T-helper 1 cell treated with Interleukin-12 subunit alpha and Interleukin-12 subunit beta and Interleukin-4 antibody, amounts not matched to agents 30 μg/mL and 1 μg/mL, for 36 hours (primary cell): ENCODE measurements around the gene BFSP2.
"Not testable (repeated sequence)": the region's sequence is repeated elsewhere in the genome, so short reads cannot be mapped to it uniquely, and the experiment has no call there.

Experiments used
- H3K27ac Mint-ChIP-seq: one replicate; pipeline ENCODE4 v1.8.0; 2021; ENCODE audit warnings: mild to moderate bottlenecking, mixed read lengths
- H3K27me3 Mint-ChIP-seq: one replicate; pipeline ENCODE4 v1.8.0; 2021; ENCODE audit warnings: low read depth, mixed read lengths
- H3K36me3 Mint-ChIP-seq: one replicate; pipeline ENCODE4 v1.8.0; 2021; ENCODE audit warnings: low read depth, mixed read lengths
- H3K4me1 Mint-ChIP-seq: one replicate; pipeline ENCODE4 v1.8.0; 2021; ENCODE audit warnings: low read depth, mixed read lengths
- H3K4me3 Mint-ChIP-seq: one replicate; pipeline ENCODE4 v1.8.0; 2021; ENCODE audit warnings: mild to moderate bottlenecking, moderate library complexity, mixed read lengths
- H3K9me3 Mint-ChIP-seq: one replicate; pipeline ENCODE4 v1.8.0; 2021; ENCODE audit warnings: mixed read lengths

The BFSP2 gene

GRCh38 chr3:133506215-133506901 lies 106.5 kb downstream of the BFSP2 start:
- peak overlapping the region; percentile 92 for H3K27ac Mint-ChIP-seq
- no peaks in the 10 kb centered on the region for H3K9me3 Mint-ChIP-seq

GRCh38 chr3:133509488-133509887 lies 109.6 kb downstream of the BFSP2 start:
- peaks cover 3% of the 10 kb centered on the region for H3K36me3 Mint-ChIP-seq
- no peak overlapping the region for H3K27ac Mint-ChIP-seq
- no peak overlapping the region for H3K4me3 Mint-ChIP-seq
- peaks cover 14% of the 10 kb centered on the region for H3K4me1 Mint-ChIP-seq
- H3K9me3 Mint-ChIP-seq, result no peaks in the 10 kb centered on the region
- H3K27me3 Mint-ChIP-seq, result no peaks in the 10 kb centered on the region

More at GRCh38 chr3:133506215-133506901, 106.5 kb downstream of the BFSP2 start:
- no peaks in the 10 kb centered on the region for H3K27me3 Mint-ChIP-seq
- H3K36me3 Mint-ChIP-seq, result peaks cover 3% of the 10 kb centered on the region
- H3K4me3 Mint-ChIP-seq, result peak overlapping the region; percentile 66
- H3K4me1 Mint-ChIP-seq, result peaks cover 14% of the 10 kb centered on the region

- H3K4me1 Mint-ChIP-seq, result no peaks in the 10 kb centered on the region
- H3K27ac Mint-ChIP-seq, result no peak overlapping the region
- no peak overlapping the region for H3K4me3 Mint-ChIP-seq
- no peaks in the 10 kb centered on the region for H3K27me3 Mint-ChIP-seq
- H3K9me3 Mint-ChIP-seq, result no peaks in the 10 kb centered on the region
- H3K36me3 Mint-ChIP-seq, result no peaks in the 10 kb centered on the region
Observed at GRCh38 chr3:133512416-133513089, 112.7 kb downstream of the BFSP2 start.

DNA sequence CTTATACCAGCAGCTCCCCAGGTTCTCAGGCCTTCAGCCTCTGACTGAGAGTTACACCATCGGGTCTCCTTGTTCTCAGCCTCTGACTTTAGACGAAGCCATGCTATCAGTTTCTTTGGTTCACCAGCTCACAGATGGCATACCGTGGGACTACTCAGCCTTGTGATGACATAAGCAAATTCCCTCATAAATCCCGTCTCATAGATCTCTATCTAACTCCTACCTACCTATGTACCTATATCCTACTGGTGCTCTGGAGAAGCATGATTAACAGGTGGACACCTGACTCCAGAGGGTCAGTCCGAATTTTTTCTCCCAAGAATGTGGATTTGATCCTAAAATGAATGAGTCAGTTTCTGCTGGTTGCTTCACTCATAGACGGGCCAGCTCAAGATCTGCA lies 114.6 kb downstream of the BFSP2 start:
- Mint-ChIP-seq H3K9me3 (no peaks in the 10 kb centered on the region), H3K4me1 (no peaks in the 10 kb centered on the region), H3K4me3 (no peak overlapping the region), H3K27ac (no peak overlapping the region), H3K36me3 (no peaks in the 10 kb centered on the region), H3K27me3 (no peaks in the 10 kb centered on the region)

GRCh38 chr3:133515127-133515526 lies 115.3 kb downstream of the BFSP2 start:
- Mint-ChIP-seq H3K36me3 (no peaks in the 10 kb centered on the region), H3K4me1 (no peaks in the 10 kb centered on the region), H3K9me3 (no peaks in the 10 kb centered on the region), H3K27me3 (no peaks in the 10 kb centered on the region), H3K27ac (no peak overlapping the region), H3K4me3 (no peak overlapping the region)

GRCh38 chr3:133520286-133520685 lies 120.4 kb downstream of the BFSP2 start:
- Mint-ChIP-seq H3K36me3 (no peaks in the 10 kb centered on the region), H3K27ac (no peak overlapping the region), H3K4me1 (no peaks in the 10 kb centered on the region), H3K9me3 (no peaks in the 10 kb centered on the region), H3K27me3 (no peaks in the 10 kb centered on the region), H3K4me3 (no peak overlapping the region)

- not testable (repeated sequence) for H3K27me3 Mint-ChIP-seq, H3K36me3 Mint-ChIP-seq, H3K4me1 Mint-ChIP-seq, H3K9me3 Mint-ChIP-seq, H3K27ac Mint-ChIP-seq, H3K4me3 Mint-ChIP-seq
Observed at GRCh38 chr3:133520938-133521337, 121.1 kb downstream of the BFSP2 start.

GRCh38 chr3:133521946-133522345 lies 122.1 kb downstream of the BFSP2 start:
- H3K4me1 Mint-ChIP-seq, result no peaks in the 10 kb centered on the region
- no peak overlapping the region for H3K4me3 Mint-ChIP-seq
- H3K36me3 Mint-ChIP-seq, result no peaks in the 10 kb centered on the region
- H3K27me3 Mint-ChIP-seq, result no peaks in the 10 kb centered on the region
- H3K27ac Mint-ChIP-seq, result no peak overlapping the region
- no peaks in the 10 kb centered on the region for H3K9me3 Mint-ChIP-seq

DNA sequence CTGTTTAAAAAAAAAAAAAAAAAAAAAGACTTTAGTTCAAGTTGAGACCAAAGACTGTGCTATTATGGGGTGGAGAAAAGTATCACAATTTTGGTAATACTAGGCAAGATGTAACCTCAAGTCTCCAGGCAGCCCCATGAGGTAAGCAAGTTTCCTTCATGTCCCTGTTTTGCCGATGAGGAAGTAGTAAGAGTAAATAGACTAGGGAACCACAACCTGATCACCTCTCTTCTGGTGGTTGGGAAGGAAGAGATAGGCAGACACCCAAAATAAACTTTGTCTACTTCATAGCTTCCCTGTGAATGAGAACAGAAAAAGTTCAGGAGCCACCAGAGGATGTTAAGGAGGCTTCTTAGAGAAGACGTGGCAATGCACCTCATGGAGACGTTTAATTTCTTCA lies 123.9 kb downstream of the BFSP2 start:
- not testable (repeated sequence) for H3K27ac Mint-ChIP-seq, H3K9me3 Mint-ChIP-seq, H3K4me1 Mint-ChIP-seq, H3K27me3 Mint-ChIP-seq, H3K4me3 Mint-ChIP-seq, H3K36me3 Mint-ChIP-seq
